Activated CD4-positive, alpha-beta T cell treated with anti-CD3 and anti-CD28 coated beads for 4 hours (primary cell): Measurements from ENCODE around the gene VPS8.

Experiments used
- DNase-seq, 2 donors: peaks; one replicate each; pipeline ENCODE4 v3.0.0-alpha.2; 2020

Gene VPS8

DNA sequence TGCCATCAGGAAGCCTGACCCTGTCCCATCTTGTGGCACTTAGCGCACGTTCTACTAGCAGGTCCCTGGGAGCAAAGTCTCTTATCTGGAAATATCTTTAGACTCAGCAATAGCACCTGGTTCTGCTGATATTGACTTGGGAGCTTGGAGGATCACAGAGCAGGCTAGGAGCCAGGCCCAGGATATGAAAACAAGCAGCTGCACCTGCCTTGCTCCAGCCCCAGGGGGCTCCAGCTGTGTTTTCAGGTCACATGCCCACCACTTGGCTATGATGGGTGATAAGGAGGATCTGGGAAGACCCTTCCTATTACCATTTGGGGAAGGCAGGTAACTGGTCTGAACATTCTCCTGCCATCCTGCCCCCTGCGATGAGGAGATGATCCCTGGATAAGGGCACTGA, 253.1 kb downstream of the VPS8 start:
- DNase-seq: no peak

DNA sequence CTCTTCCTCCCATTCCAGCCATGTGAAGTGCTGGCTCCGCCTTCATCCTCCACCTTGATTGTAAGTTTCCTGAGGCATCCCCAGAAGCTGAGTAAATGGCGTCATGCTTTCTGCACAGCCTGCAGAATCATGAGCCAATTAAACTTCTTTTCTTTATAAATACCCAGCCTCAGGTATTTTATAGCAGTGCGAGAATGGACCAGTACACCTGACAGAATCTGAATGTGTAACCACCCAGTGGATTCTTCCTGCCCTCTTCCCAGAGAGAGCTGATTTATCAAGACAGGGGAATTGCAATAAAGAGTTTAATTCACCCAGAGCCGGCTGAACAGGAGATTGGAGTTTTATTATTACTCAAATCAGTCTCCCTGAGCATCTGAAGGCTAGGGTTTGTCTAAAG, 254.3 kb downstream of the VPS8 start:
- DNase-seq: no peak

DNA sequence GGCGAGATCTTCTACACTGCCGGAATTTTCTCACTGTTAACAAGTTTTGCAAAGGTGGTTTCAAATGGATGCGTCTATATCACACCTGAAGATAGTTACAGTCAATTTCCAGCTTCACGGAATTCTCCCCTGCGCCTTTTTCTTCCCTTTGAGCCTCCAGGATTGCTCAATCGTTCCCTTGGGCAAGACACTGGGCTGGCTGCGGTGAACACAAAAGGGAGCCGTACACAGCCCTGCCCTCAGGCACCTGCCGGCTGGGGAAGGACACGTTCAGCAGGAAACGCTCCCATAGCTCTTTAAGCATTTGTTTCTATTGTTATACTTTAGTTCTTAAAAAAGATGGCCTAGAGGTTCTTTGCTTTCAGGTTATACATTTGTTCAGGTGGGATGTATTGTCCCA, 255.2 kb downstream of the VPS8 start:
- no peak for DNase-seq

DNA sequence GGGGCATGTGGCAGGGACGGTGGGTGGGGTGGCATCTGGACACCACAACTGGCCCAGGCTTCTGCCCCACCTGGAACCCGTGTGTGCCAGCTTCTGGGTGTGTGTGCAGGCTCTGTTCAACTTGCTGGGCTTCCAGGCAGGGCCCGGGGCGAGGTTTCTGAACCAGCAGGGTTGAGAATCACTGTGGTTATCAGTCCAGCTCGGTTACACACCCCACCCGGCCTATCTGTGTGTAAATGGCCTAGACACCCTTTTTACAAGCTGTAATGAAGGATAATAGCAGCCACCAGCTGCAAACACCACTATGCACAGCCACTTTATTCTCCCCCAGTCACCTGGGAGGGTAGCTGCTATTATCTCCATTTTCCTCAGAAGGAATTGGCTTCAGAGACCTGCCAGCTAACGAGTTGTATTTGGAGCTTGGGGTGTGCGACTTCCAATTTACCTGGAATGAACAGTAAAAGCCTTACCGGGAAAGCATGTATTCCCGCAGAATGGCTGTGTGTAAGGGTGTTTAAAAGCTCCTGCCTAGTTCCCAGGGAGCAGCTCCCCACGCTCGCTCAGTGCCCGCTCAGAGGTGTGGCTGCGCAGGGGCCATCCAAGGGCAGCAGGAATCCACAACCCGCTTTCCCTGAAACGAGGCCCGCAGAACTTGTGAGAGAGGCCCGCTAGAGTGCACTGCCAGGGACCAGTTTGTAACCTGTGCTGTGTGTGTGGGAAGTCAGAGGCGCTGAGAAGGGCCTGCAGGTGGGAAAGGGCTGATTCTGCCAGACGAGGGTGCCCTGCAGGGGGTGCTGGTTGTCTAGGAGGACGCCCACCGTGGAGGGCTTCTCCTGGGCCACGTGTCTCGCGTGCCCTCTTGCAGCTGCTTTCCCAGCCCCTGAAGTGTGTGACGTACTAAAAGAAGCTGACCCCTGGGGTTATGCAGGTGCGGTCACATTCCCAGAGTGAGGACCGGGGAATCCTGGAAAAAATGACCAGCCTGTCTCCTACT, 257.4 kb downstream of the VPS8 start:
- no peak for DNase-seq

DNA sequence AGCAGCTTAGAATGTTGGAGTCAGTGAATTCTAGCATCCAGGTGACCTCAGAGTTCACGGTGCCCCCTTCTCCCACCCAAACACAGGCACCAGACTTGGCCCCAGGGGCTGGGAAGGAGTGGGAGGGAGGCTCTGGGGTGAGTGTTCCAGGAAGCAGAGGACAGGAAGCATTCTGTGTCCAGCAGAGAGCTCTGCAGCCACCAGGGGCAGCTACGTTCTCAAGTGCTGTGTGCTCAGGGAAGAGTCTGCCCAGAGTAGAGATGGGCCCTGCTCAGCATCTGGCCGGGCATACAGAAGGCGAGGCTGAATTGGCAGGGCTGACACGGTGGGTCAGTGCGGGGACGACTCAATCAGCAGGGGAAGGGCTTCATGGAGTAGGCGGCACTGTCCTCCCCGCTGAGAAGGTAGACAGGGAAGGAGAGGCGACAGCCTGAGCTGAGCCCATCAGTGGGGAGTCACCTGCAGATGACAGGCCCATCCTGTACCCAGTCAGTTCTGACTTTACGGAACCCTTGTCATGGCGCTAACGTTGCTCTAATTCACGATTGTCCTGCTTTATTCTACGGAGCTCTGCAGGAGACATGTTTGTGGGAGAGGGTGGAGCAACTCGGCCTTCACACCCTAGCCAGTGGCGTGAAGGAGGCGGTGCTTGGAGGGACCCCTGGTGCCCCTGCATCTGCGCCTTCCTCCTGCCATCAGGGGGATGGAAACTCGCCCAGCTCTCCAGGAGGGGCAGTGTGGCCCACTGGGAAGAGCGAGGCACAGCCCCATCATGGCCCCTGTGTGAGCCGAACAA, 258.7 kb downstream of the VPS8 start:
- no peak for DNase-seq

DNA sequence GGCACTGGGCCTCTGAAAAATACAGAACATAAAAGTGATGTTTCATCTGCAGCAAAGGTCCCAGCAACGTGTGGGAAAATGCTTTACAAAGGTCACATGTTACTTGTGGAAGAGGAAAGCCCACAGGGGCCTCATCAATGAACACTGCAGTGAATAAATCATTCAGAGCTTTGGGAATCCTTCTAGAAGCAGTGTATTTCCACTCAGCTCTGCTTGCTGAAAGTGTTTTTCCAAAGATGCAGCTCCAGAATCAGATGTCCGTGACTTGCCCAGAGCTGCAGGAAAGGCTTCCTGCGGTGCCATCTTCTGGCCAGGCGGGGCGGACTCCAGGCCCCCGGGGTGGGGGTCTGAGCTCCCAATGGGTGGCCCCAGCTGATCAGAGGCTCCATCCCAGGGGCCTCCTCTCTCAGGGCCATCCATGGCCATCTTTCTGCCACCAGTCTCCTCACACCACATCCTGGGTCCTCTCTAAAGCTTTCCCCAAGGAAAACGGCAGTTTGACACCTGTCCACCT, 259.4 kb downstream of the VPS8 start:
- DNase-seq: no peak

DNA sequence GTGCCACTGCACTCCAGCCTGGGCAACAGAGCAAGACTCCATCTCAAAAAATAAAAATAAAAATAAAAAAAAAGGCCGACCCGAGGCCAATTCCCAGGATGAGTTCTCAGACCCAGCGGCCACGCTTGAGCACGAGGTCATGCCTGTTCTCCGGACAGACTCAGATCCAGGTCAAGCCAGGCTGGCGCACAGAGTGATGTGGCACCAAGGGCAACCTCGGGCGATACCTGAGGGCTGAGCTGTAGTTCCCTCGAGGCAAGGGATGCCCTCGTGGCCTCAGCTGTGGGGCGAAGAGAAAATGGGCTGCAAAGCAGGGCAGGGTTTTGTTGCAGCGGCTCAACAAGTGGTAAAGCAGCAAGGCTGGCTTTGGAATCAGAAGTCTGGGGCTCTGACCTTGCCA, 263.6 kb downstream of the VPS8 start:
- no peak for DNase-seq

DNA sequence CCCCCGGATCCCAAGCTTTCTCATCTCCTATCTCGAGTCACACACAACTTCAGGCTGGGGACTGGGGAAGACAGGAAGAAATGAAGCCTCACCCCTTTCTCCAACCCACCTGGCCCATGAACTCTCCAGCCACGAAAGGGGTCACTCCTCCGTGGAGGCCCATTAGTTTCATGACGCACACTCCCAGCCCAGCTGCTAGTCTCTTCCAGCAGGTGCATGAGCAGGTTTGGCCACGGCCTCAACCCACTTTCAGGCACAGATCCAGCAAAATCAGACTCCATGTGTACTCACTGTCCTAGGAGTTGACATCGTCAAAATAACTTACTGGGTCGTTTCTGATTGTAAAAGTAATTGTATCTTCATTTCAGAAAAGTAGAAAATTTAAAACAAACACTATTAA, 264.3 kb downstream of the VPS8 start:
- no peak for DNase-seq

DNA sequence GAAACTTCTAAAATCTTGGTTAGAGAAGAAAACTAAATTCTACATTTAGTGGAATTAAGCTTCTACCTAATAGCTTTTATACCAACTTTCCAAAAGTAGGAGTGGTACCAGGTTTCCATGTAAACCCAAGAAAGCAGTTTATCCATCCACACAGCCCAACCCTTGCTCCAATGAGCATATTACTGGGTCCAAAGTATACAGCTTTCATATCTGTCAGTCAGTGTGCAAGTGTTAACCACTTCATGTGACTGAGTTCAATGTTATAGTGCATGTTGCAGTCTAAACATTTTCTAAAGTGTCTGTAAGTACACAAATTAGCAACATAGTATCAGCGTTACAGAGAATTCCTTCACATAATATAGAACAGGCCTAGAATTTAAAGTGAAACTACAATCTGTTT, 267.7 kb downstream of the VPS8 start:
- DNase-seq: no peak

DNA sequence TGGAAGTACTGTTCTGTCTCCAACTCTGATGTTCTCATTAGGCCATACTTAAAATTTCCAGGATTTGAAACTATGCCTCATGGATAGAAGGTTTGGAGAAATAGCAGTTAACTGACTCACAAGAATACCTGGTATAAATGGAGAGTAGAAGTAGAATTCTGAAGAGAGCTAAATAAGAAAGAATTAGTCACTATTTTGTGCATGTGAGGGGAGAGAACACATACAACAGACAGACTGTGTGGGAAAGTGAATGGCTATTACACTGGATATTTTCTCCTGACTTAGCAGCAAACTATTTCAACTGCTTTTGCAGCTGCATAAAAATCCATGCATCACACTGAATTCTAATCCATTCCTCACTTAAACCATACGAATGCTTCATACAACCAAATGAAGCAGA, 269.6 kb downstream of the VPS8 start:
- DNase-seq: no peak

DNA sequence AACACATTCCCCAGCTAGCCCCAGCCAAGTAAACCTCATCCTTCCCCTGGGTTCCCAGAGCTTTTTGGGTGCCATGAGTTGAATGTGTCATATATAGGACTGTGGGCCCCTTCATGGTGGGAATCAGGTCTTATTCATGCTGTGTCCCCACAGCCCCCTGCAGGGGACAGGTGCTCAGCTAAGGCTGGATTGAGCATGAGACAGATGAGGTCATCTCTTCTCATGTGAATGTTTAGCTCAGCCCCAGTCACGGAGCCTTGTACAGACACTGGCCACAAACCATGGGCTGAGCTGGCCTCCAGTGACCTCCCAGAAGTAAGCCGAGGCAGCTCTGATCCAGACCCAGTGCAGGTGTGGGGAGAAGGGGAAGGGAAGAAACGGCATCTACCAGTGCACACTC, 270.2 kb downstream of the VPS8 start:
- DNase-seq: no peak

DNA sequence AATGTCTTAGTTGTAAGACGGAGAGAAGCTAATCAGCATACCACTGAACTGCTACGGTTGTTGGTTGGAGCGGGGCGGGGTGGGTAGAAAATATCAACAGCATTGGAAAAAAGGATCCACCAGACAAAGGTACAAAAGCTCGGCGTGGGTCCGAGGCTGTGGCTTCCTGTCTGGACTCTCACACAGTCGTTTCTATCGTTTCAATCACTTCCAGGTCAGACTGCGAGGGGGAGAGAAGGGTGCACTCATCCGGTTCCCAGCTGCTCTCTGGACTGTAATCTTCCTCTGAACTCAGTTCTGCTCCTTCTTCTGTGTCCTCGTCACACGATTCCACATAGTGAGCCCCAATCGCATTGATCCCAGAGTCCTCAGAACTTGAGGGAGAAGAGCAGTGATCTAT, 270.9 kb downstream of the VPS8 start:
- no peak for DNase-seq

DNA sequence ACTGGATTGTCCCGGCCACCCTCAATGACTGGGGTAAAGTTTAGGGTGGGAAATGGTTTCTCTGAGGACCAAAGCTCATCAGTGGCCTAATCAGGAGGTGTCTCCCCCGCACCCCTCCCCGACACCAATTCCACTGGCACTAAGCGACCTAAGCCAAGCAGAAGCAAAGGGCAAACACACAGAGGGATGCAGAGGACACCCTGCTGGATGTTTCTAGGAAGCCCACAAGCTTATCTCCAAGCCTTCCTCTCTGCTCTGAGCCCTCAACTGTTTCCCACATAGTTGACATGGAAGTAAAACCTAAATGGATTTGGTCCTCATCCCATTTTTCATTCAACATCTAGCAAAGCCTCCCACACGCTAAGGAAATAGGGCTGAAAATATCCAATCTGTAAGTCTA, 272.4 kb downstream of the VPS8 start:
- DNase-seq: no peak

DNA sequence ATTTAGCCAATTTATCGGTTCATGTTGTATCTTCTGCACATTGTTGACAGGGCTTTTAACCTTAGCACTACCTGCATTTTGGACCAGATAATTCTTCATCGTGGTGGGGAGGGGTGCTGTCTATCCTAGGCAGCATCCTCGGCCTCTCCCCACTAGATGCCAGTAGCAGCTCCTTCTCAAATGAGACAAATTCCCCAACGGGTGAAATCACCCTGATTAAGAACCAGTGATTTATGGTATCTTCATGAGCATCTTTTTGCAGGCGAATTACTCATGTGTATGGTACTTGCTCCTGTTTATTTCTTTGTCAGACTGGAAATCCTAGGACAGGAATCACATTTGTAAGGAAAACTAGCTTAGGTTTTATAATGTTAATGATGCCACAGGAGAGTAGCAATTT, 272.9 kb downstream of the VPS8 start:
- no peak for DNase-seq

DNA sequence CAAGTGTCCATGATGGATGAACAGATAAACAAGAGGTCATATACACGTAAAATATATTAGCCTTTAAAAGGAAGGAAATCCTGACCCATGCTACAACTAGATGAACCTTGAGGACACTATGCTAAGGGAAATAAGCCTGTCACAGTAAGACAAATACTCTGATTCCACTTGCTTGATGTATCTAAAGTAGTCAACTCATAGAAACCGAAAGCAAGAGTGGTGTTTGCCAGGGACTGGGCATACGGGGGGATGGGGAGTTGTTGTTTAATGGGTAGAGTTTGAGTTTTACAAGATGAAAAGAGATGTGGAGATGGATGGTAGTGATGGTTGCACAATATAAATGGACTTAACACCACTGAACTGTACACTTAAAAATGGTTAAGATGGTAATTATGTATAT, 275.5 kb downstream of the VPS8 start:
- no peak for DNase-seq

DNA sequence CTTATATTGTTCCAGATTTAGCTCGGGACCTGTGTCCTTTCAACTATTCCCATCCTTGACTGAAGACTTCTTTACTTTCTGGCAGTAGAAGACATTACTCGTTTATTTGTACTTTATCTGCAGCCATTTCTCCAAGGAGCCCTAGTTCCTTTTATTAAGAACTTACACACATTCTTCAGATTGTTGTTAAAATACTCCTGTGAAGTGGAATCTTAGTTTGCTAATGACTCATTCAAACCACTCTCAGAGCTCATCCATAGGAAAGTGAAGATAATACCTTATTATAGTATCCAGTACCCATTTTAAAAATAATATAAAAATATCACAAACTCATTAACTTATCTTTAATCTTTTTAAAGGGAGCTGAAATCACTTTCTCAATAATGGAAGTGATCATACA, 277.4 kb downstream of the VPS8 start:
- DNase-seq: no peak

DNA sequence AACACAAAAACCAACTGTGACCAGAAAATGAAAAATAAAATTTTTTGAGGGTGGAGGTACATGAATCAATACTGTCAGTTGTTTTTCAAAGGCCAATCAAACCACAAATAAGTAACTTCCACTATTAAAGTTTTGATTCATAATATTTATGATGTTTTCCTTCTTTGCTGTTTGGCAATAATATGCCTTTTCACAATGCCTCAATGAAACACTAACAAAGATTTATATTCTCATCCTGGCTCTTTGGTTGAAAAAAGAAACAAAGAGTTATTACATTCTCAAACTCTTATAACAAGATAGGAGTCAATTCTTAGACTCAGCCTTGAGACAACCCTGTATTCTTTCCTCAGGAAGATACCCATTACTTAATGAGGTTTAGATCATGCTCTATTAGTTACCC, 277.8 kb downstream of the VPS8 start:
- DNase-seq: no peak

DNA sequence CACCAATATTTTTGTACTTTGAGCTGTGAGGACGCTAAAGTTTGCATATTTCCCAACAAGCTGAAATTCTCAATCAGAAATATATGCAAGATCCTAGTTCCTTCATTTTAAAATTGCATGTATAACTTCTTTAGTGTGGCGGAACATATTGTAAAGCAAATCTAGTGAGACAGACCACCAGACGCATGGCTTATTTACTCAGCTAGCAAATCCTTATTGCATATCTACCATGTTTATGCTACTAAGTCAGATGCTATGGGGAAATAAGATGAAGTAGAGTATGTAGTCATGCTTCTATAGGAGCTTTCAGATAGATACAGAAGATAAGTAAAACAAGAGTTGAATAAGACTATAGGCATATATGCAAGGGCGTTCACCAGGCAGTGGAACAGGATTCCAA, 278.8 kb downstream of the VPS8 start:
- DNase-seq: no peak

DNA sequence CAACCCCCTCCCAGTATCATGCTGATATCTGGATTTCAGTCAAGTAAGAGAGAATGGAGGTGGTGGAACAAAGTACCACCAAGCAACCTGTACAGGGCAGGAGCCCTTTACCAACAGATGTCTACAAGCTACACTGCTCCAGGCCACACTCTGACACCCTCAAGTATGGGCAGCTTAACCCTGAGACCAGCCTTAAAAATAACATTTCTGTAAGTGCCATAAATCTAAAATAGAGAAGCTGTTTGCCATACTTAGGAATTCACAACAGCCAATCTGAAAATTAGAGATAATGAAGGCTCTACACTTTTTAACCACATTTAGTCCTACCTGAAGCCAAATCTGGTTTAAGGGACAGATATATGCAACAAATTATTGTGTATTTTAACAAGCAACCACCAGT, 281.1 kb downstream of the VPS8 start:
- no peak for DNase-seq

DNA sequence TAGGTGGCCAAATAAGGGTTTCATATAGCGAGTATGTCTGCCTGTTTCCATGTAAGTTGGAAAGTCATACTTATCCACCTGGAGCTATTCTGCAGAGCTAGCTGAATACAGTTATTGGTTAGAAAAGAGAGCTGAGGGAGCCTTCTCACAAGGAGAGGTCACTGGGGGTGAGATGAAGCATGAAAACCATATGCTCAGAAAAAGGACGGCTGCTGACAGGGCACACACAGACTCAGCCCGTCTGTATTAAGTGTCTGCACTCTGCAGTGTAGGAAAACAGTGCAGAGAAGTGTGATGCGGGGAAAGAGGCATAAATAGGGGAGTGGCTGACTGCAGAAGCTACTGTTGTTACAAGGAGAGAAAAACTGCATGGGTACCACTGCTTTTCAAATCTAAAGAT, 282.7 kb downstream of the VPS8 start:
- no peak for DNase-seq
